NK-92 treated with Interleukin-12 subunit alpha and Interleukin-12 subunit beta, amount 100 ng/mL, for 24 hours (cell line): ENCODE data around the gene PTH2.
"Not testable (repeated sequence)": the region's sequence is repeated elsewhere in the genome, so short reads cannot be mapped to it uniquely, and the experiment has no call there.

Source experiments
- DNase-seq: peaks from one replicate; lab custom pipeline; 2025; lab: John Stamatoyannopoulos, UW

Gene PTH2

DNA sequence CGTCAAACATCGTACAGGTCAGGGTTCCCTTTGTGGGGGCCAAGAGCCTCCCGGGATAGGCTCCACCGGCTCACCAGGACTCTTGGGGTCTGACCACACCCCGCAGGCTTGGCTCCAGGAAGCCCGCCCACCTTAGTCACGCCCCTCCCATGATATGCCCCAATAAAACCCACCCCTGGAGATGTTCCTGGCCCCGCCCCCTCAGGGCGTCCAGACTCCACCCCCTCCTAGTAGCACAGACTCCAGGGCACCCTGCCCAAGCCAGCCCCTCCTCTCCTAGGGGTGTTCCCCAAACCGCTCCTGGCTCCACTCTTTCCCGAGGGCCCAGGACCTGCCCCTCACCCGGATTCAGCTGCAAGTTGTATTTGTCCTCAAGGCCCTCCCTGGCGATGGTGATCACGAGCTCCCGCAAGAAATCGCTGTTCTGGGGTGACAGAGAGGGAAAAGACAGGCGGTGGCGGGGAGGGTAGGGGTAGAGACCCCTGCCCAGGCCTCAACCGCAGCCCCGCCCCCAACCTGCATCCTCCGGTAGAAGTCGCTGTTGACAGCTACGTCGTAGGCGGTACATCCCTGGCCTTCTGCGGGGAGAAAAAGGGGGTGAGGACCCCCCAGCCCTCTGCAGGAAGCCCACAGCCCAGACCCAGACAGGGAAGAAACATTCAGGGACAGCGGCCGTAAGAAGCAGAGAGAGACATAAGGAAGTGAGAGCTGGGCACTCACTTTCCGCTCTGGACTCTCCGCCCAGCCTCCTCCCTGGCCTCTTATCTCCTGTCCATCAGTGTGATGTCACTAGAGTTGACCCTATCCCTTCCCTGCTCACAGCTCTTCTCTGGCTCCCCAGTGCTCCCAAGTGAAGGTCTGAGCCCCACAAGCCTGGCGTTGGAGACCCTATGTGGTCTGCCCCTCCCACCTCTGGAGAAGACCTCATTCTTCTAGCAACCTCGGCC lies 24.5 kb upstream of the PTH2 start:
- DNase-seq = no peak

DNA sequence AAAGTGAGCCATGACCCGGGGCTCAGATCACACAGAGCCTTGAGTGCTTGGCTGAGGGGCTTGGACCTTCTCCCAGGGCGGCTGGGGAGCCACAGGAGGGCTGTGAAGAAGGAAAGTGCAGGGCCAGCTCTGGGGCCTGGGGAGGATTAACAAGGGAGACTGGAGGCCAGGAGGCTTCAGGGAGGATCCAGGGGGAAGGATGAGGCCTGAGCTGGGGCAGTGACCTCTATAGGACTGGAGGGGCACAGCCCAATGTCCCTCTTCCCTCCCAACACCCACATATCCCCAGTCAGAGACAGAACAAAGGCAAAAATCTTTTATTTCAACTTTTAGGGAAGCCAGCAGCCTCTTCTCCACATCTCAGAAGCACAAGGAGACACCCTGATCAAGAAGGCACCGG lies 22.8 kb upstream of the PTH2 start:
- DNase-seq = no peak

DNA sequence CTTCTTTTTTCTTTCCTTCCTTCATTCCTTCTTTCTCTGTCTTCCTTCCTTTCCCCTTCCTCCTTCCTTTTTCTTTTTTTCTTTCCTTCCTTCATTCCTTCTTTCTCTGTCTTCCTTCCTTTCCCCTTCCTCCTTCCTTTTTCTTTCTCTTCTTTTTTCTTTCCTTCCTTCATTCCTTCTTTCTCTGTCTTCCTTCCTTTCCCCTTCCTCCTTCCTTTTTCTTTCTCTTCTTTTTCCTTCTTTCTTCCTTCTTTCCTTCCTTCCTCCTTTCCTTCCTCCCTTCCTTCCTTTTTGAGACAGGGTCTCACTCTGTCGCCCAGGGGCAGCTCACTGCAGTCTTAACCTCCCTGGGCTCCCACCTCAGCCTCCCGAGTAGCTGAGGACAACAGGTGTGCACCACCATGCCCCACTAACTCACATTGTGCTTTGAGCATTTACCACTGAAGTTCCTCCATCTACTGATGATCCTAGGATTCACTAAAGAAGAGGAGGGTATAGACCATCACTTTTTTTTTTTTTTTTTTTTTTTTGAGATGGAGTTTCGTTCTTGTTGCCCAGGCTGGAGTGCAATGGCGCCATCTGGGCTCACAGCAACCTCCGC lies 21.0 kb upstream of the PTH2 start:
- not testable (repeated sequence) for DNase-seq

DNA sequence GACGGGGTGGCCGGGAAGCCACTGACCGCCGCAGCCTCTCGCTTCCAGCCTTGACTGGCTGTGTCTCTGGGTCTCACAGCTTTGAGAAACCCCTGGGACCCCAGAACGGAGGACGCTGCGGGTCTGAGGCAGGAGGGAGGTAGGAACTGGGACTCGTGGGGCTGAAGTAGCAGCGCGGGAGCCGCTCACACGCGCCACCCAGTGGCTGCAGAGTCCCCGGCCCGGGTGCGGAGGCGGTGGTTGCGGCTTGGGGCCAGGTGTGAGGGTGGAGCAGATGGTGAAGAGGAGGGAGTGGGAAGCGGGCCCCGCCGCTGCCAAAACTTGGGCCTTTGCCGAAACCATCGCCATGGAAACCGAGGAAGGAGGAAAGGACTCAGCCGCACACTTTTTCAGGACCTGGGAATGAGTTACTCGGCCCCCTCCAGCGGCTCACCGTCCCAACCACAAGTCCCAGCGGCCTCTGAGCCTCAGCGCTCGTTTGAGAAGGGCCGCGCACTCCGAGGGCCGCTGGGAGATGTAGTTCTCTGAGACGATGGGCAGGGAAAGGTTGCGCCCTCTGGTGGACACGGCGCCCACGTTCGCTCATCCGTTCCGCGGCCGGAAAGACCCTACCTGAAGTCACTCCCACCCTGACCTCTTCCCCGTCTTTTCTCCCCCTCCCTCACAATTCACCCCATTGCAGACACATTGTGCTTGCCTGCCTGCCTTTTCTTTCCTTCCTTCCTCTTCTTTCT lies 20.3 kb upstream of the PTH2 start:
- peak; percentile 90 for DNase-seq

DNA sequence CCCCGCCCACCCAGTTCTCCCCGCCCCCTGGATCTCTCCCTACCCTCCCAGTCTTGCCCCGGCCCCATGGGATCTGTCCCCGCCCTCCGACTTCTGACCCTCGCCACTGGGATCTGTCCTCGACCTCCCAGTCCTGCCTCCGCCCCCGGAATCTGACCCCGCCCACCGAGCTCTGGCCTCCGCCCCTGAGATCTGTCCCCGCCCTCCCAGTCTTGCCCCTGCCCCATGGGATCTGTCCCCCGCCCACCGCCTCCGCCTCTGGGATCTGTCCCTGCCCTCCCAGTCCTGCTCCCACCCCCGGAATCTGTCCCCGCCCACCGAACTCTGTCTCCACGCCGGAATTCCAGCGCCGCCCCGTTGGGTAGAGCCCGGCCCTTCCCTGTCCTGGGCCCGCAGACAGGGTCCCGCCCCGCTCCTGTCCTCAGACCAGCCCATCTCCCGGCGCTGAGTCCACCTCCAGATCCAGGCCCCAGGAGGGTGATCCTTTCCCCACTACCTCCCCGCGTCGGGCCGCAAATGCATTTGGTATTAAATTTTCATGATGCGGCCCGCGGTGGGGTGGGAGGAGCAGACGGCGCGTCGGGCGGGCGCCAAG lies 19.6 kb upstream of the PTH2 start:
- DNase-seq = peak; percentile 73

DNA sequence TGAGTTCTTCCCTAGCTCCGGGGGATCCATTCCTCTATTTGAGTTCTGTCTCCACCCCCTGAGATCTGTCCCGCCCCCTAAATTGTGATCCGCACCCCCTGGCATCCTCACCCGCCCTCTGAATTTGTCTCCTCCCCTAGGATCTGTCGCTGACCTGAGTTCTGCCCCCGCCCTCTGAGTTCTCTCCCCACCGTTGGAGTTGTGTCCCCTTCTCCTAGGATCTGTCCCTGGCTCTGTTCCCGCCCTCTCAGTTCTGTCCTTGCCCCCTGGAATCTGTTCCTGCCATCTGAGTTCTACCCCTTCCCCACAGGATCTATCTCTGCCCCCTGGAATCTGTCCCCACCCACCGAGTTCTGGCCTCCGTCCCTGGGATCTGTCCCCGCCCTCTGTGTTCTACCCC lies 19.1 kb upstream of the PTH2 start:
- no peak for DNase-seq

DNA sequence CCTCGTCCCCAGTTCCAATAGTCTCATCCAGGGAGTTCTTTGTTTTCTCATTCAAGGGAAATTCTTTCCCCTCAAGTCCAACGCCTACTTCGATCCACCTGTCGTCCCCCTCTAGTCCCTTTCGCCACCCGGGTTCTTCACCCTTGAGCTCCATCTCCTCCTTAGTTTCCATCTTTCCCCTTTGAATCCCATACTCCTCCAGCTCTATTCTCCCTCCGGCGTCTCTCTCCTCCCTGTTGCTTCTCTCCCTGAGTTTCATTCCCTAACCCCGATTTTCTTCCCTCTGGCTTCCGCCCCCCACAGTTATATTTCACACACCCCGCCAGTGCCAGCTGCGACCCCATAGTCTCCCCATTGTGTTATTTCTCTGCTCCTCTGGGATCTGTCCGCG lies 18.7 kb upstream of the PTH2 start:
- DNase-seq = no peak

DNA sequence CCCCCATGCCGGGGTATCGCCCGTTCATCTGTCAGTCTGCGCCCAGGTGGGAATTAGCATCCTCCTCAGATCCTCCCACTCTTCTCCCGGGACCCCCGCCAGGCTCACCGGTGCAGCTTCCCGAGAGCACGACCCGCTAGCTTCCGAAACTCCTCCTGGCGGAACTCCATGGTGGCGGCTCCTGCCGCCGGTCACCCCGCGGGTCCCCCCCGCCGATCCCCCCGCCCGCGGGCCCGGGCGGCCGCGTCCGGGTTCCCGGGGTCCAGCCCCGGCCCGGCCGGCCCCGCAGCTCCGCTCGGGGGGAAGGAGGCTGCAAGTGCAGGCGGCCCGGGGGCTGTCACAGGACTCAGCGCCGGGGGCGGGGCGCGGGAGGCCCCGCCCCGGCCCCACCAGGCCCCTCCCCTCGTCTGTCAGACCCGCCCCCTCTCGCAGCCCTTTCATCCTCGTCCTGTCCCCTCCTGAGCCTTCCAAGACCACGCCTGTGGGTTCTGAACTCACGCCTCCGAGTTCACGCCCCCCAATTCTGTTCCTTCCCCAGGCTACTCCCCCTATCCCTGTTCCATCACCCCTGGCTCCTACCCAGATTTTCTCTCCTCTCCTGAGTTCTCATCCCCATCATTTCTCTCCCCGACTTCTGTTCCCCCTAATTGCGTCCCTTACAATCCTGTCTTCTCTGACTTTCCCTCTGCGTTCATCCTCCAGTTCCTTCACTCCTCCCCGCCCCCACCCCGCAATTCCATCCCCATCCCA lies 18.1 kb upstream of the PTH2 start, which contains the start of gene SLC17A7:
TSS of gene SLC17A7 (minus strand) at position 318 of the 750 bp plus-strand sequence. CDS start at position 170, 148 bp downstream.
- no peak for DNase-seq

DNA sequence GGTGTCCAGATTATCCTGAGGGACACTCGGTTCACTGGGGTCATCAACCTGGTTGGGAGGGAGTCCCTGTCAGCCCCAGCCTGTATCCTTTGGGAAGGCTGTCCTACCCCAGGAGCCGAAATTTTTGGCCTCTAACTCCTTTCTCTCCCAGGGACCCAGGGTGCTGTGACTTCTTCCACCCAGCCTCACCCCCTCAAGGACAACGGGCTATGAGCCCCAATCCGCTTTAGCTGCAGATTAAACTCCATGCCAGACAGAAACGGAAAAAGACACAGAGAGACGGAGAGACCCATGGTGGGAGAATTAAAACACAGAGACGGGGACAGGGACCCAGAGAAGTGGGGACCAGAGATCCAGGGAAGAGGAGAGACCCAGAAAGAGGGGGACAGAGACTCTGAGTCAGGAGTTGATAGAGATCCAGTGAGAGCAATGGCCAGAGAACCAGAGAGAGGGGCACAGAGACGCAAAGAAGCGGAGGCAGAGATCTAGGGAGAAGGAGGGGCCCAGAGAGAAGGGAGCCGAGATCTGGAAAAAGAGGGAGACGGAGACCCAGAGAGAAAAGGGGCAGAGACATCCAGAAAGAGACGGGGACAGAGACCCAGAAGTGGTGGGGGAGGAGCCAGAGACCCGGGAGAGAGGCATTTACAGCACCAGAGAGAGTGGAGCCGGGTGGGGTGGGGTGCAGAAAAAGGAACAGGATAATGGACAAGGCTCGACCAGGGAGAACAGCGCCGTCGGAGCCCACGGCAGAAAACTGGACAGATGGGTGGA lies 17.4 kb upstream of the PTH2 start:
- DNase-seq = no peak

DNA sequence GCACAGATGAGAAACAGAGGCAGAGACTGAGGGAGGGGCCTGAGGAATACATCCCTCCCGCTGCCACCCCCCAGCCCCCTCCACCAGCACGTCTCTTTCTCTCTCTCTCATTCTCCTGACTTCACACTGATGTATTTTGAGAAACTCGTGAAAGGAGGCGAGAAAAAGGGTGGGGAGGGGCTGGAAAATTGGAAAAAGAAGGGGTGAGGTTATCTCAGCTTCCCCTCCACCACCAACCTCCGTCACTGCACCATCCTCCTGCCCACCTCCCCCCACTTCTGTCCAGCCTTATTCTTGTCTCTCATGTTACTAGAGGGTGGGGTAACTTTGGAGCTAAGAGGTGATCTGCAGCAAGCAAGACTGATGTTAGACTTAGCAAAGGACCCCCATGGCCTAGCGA lies 16.6 kb upstream of the PTH2 start:
- no peak for DNase-seq

DNA sequence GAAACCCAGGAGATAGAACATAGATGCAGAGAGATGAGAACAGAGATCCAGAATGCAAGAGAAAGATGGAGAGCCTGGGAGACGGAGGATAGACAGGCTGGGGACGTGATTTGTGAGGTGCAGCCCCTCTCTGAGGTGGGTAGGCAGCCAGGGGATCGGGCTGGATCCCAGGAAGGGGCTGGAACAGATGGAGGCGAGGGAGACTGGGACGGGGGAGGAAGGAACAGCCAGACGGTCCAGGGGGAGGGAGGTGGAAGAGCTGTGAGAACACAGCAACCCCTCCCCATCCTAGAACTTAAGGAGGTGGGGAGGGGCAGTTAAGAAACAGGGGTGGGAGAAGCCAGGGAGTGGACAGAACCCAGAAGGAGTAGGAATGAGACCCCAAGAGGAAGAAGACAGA lies 15.0 kb upstream of the PTH2 start:
- DNase-seq = no peak

DNA sequence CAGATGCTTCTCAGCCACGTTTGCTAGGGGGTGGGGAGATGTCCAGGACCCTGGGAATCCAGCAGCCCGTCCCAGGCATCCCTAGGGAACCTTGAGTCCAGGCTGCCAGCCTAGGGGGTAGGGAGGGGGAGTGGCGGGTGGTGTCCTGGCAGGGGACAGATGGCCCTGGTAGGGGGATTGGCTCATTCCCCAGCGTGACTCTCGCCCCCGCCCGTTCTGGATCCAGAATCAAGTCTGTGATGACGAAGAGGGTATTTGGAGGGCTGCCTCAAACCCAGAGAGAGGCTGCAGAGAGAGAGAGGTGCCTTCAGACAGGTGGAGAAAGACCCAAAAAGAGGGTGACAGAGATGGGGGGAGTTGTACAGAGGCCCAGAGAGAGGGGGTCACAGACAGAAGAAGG lies 14.0 kb upstream of the PTH2 start:
- DNase-seq = no peak

DNA sequence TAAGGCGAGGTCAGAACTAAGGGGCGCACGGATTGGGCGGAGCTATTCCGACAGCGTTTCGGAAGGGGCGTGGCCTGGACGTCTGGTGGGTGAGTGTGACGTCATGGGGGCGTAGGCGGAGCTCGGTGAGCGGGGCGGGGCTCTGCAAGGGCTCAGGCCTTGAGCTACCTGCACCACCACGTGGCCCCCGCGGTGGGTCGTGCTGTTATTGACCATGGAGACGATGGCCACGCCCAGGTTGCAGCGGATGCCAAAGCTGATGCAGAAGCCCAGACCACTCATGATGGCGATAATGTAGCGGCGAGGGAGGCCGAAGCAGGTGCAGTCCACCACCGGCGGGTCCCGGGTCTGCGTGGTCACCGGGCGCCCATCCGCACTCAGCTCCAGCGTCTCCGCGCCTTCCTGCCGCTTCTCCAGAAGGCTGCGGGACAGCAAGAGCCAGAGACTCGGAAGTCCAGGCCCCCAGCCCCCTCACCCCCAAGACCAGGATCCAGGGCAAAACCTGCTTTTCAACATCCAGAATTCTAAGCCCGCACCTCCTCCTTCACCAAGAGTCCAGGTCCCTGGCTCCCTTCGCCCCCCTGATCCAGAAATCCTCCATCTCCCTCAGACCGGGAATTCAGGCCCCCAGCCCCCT lies 13.3 kb upstream of the PTH2 start:
- DNase-seq = no peak

DNA sequence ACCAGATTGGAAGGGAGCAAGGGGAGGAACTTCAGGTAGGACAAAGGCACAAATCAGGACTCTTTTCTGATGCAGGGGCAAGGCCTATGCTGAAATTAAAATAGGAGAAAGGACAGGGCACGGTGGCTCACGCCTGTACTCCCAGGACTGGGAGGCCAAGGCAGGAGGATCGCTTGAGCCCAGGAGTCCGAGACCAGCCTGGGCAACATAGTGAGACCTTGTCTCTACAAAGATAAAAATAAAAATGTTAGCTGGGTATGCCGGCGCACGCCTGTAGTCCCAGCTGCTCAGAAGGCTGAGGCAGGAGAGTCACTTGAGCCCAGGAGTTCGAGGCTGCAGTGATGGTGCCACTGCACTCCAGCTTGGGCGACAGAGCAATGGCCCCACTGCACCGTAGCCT lies 12.4 kb upstream of the PTH2 start:
- no peak for DNase-seq

DNA sequence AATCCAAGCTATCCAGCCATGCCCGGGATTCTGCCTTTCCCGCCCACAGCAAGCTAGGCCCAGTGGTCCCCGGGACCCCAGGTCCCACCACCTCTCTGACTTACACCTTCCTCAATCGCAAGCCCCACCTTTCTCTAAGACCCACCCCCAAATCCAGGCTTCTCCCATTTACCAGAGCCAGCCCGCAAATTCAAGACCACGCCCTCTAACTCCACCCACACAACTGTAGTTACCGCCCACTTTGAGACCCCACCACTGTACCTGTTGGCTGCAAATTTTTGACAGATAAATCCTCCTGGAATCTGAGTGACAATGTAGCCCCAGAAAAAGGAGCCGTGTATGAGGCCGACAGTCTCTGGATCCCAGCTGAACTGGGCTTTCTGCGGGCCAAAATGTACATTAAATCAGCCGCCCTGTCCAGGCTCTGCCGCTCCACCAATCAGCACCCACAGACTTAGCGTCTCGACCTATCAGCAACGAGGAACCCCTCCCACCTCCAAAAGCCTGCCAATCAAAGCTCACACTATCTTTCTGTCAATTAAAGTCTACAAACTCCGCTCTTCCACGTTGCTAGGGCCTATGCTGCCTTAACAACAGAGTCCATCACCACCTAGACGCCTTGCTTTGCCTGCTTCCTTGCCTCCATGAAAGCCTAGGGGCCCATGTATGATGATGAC lies 11.8 kb upstream of the PTH2 start:
- DNase-seq = no peak

DNA sequence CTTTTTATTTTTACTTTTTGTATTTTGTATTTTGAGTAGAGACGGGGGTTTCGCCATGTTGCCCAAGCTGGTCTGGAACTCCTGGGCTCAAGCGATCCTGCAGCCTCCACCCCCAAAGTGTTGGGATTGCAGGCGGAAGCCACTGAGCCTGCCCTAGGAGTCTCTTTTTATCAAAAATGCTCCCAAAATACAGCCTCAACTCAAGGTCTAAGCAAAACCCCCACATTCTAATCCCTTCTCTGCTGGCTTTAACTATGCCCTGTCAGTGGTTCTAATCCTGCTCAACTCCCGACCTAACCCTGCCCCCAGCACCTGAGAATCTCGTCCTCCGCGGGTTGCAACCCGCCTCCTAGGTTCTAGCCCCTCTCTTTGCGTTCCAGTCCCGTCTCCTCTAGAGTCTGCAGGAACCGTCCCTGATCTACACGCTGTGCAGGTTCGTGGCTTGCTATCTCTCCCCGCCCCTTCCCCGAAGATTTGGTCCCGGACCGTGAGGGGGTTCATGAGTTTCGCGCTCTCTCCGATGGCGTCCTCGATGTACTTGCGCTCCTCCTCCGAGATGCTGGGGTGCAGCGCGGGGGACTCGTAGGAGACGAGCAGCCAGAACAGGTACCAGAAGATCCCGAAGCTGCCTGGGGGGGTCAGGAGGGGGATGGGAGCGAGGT lies 10.1 kb upstream of the PTH2 start:
- DNase-seq = no peak

DNA sequence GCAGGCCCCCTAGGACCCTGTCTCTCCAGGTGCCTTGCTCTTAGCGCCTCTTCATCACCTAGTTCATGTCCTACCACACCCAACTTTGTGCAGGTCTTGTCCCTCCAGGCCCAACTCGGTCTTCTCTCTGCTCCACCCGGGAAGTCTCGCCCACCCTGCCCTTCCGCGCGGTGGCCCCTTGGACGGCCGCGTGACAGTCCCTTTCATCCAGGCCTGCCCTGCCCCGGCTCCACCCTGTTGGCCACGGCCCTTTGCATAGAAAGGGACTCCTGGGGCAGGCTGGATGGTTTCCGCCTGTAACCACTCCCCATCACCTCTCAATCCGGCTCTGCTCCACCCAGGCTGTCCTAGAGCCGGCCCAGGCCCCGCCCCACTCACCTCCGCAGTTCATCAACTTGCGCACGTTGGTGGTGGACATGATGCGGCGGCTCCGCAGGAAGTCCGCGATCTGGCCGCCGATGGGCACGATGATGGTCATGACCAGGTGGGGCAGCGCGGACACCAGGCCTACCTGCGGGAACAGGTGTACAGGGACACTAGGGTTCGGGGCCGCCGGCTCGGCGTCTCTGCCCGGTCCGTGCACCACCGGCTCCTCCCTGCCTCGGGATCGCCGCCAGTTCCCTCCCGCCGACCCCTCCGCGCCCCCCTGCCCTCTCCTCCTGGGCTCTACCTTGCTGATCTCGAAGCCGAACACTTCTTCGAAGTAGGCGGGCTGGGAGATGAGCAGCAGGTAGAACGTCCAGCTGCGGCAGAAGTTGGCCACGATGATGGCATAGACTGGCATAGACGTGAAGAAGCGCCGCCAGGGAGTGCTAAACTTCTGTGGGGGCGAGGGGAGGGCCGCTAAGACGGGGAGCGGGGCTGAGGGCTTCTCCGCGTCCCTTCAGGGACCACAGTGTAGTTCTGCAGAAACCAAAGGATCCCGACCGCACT lies 9.2 kb upstream of the PTH2 start:
- no peak for DNase-seq

DNA sequence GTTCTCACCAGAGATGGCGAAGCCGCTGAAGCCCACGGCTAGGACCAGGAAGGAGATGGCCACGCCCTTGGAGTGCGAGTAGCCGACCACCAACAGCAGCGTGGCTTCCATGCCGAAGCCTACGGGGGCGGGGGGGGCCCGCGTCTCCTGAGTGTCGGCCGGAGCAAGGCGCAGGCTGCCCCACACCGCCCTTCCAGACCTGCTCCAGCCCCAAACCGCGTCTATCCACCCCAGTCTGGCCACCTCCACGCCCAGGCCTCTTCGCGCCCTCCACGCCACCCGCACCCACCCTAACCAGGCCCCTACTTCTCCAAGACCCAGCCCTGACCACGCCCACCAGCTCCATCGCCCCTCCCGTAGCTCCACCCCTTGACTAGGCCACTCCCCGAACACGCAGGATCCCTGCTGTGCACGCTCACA lies 8.1 kb upstream of the PTH2 start:
- no peak for DNase-seq
